D721Med (cell line): Measurements from ENCODE around the gene OR5H2.

Experiments used
- DNase-seq: peaks from one replicate; pipeline ENCODE4 v3.0.0; 2011; ENCODE audit warnings: low spot score; ENCODE audit not compliant: insufficient read length
- FAIRE-seq: peaks from 2 replicates; lab custom pipeline; 2011; peaks lifted over from hg19 to GRCh38; lab: Jason Lieb, UNC
- TF ChIP-seq, protein P1 (sequence below): IDR thresholded peaks from 2 replicates; pipeline ENCODE4 v1.5.1; 2012; ENCODE audit warnings: mild to moderate bottlenecking, control low read depth; ENCODE audit not compliant: insufficient read depth; ENCODE audit errors: missing control alignments

OR5H2 gene

DNA sequence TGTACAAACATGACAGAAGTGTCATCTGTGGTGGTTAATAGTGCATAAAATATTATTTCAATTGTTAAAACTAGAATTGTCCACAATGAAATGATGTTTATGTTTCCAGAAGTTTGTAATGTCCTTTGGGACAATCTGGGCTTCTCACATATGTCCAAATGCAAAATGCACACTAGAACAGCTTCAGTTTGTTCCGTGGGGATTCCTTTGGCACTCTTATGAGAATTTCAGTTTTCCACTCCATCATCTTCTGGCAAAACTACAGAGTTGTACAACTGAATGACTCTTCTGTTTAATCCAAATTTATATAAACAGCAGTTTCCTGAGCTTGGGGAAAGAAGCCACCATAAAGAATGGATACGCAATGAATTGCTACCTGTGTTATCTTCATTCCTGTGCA lies 20.3 kb upstream of the OR5H2 start:
- DNase-seq (no peak), FAIRE-seq (no peak)
- TF ChIP-seq, protein P1, sequence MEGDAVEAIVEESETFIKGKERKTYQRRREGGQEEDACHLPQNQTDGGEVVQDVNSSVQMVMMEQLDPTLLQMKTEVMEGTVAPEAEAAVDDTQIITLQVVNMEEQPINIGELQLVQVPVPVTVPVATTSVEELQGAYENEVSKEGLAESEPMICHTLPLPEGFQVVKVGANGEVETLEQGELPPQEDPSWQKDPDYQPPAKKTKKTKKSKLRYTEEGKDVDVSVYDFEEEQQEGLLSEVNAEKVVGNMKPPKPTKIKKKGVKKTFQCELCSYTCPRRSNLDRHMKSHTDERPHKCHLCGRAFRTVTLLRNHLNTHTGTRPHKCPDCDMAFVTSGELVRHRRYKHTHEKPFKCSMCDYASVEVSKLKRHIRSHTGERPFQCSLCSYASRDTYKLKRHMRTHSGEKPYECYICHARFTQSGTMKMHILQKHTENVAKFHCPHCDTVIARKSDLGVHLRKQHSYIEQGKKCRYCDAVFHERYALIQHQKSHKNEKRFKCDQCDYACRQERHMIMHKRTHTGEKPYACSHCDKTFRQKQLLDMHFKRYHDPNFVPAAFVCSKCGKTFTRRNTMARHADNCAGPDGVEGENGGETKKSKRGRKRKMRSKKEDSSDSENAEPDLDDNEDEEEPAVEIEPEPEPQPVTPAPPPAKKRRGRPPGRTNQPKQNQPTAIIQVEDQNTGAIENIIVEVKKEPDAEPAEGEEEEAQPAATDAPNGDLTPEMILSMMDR: no peak

DNA sequence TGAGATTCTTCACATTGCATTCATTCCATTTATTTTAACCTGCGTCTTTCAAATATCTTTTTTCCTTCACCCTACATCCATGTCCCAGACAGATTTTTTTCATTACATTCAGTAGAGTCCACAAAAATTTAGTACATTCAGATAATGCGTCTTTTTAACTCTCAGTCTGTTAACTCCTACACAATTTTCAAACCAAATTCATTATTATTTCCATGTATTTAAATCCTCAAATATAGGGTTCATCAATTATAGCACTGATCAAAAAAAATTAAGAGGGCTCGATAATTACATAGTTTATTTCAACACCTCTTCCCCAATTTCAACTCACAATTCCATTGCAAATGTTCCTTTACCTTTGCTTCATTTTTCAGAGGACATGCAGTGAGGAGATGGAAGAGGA lies 18.4 kb upstream of the OR5H2 start, which contains the start of gene OR5H6:
TSS of gene OR5H6 (plus strand) at position 301 of the 400 bp plus-strand sequence. CDS start at position 390, 89 bp downstream.
- no peak for DNase-seq
- TF ChIP-seq, protein P1: no peak
- no peak for FAIRE-seq

- FAIRE-seq (no peak), DNase-seq (no peak)
- TF ChIP-seq, protein P1: no peak
Measured at GRCh38 chr3:98269846-98270245, 12.5 kb upstream of the OR5H2 start.

GRCh38 chr3:98272126-98272525 lies 10.2 kb upstream of the OR5H2 start:
- no peak for FAIRE-seq
- TF ChIP-seq, protein P1: no peak
- no peak for DNase-seq

DNA sequence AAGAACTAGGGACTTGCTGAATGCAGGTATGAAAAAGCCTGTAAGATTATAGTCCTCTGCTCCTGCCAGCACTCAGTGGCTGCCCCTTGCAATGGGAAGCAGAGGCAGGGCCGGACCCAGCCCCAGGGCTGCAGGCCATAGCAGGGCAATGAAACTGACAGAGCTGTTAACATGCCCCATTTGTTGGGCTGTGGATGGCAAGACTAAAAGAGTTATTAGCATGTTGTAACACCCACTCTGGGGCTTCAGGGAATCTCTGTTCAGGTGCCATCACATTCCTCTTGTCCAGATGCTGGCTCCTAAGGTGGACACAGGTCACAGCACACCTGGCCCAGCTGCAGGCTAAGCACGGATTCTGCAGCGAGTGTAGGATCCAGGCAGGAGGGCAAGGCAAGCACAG lies 7.4 kb upstream of the OR5H2 start:
- no peak for FAIRE-seq
- DNase-seq: no peak
- TF ChIP-seq, protein P1: no peak

GRCh38 chr3:98290916-98291315 lies 8.6 kb downstream of the OR5H2 start:
- no peak for FAIRE-seq
- no peak for DNase-seq
- TF ChIP-seq, protein P1: no peak

DNA sequence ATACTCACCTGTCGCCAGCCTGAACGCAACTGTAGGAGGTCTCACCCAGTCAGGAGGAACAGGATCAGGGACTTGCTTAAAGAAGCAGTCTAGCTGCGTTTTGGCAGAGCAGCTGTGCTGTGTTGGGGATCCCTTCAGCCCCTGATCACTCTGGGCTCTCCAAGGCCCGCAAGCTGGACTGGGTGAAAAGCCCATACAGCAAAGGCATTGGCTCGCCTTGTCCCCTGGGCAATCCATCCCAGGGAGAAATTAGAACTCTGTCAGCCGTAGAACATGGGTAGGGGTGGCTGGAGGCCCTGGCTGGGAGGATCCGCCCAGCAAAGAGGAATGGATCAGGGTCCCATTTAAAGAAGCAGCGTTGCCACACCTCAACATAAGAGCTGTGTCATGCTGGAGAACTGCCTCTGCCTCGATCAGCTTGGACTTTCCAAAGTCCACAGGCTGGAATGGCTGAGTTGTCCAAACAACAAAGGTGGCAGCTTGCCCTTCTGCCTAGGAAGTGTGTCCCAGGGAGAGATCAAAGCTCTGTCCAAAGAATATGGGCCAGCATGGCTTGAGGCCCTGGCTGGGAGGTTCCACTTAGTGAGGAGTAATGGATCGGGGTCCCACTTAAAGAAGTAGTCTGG lies 9.1 kb downstream of the OR5H2 start:
- TF ChIP-seq, protein P1: no peak
- no peak for FAIRE-seq
- no peak for DNase-seq
